Measurements from ENCODE around the gene PVR. TPM values are rescaled to one million over a fixed set of nuclear protein-coding genes. Genes with fewer than 3 reads are reported as not detected.
A peak's percentile ranks its signal among the peaks of the same experiment; 100 is the strongest.

Gene PVR
- total and polyA plus RNA-seq, 9 of the 15 experiments (the other 6 are each of a cell fraction or from before 2014, with no cell fraction given): 0.89 to 14.5 (median 9.8) TPM

GRCh38 chr19:44684892-44685863, 41.5 kb downstream of the PVR start (continued):
- TF ChIP-seq STAT6 (CRISPR knock-in tag; IDR thresholded peaks at IDR 0.05) (no peak), NFYB (IDR thresholded peaks at IDR 0.05; ENCODE audit: extremely low read depth, insufficient read length) (no peak), PURB (CRISPR knock-in tag; IDR thresholded peaks at IDR 0.05; ENCODE audit: low read depth) (no peak), E2F6 (IDR thresholded peaks at IDR 0.05; ENCODE audit: borderline replicate concordance in 1 of 2, extremely low read depth in 1 of 2, insufficient read depth in 1 of 2, insufficient read length in 1 of 2, low read depth in 1 of 2, low read length in 1 of 2, poor library complexity in 1 of 2, severe bottlenecking in 1 of 2) (no peak), HDGF (IDR thresholded peaks at IDR 0.05) (no peak), DDX20 (tag; IDR thresholded peaks at IDR 0.05; ENCODE audit: low read depth) (no peak), XRCC3 (IDR thresholded peaks at IDR 0.05) (no peak), ID3 (CRISPR knock-in tag; IDR thresholded peaks at IDR 0.05) (no peak), ID3 (tag; IDR thresholded peaks at IDR 0.05) (no peak), POLR2H (tag; IDR thresholded peaks at IDR 0.05; ENCODE audit: low read depth) (no peak), KDM2B (CRISPR knock-in tag; IDR thresholded peaks at IDR 0.05) (no peak), ZNF197 (CRISPR knock-in tag; IDR thresholded peaks at IDR 0.05; ENCODE audit: low read depth) (no peak), ZNF780A (CRISPR knock-in tag; IDR thresholded peaks at IDR 0.05) (no peak), CTCFL (IDR thresholded peaks at IDR 0.05; ENCODE audit: borderline replicate concordance, insufficient read depth, low read depth, low read length, poor library complexity, severe bottlenecking) (no peak), ZBTB43 (CRISPR knock-in tag; IDR thresholded peaks at IDR 0.05) (no peak), NFIC (IDR thresholded peaks at IDR 0.05) (peak; percentile 72), SRSF7 (optimal IDR thresholded peaks at IDR 0.05; ENCODE audit: low read depth, low read length) (no peak)
